KMS-11 (cell line): Measurements from ENCODE around the gene IGFLR1.
A peak's percentile ranks its signal among the peaks of the same experiment; 100 is the strongest.

Experiments used
- H2AFZ ChIP-seq: fragments of 200-600 bp; sonication (generic); 2 replicates; pipeline ENCODE4 v1.6.1; 2016; ENCODE audit warnings: antibody characterized with exemption, mixed run types, low read depth
- H3K27ac ChIP-seq: fragments of 200-600 bp; sonication (generic); 2 replicates; pipeline ENCODE4 v1.6.1; 2016; ENCODE audit warnings: mild to moderate bottlenecking, mixed run types
- H3K27me3 ChIP-seq: fragments of 200-600 bp; sonication (generic); 2 replicates; pipeline ENCODE4 v1.6.1; 2017; ENCODE audit warnings: mild to moderate bottlenecking, low read depth, mixed run types, moderate library complexity; ENCODE audit not compliant: insufficient read depth
- H3K36me3 ChIP-seq: fragments of 200-600 bp; sonication (generic); 2 replicates; pipeline ENCODE4 v1.6.1; 2017; ENCODE audit warnings: mild to moderate bottlenecking, mixed run types; ENCODE audit not compliant: insufficient read depth
- H3K4me1 ChIP-seq: fragments of 200-600 bp; sonication (generic); 2 replicates; pipeline ENCODE4 v1.6.1; 2016; ENCODE audit warnings: mild to moderate bottlenecking, low read depth, mixed run types; ENCODE audit not compliant: poor library complexity, severe bottlenecking
- H3K4me2 ChIP-seq: fragments of 200-600 bp; sonication (generic); 2 replicates; pipeline ENCODE4 v1.7.0; 2016; ENCODE audit warnings: mild to moderate bottlenecking, mixed run types
- H3K4me3 ChIP-seq: fragments of 200-600 bp; sonication (generic); IDR thresholded peaks from 2 replicates; pipeline ENCODE4 v1.6.1; 2017; ENCODE audit warnings: low read depth, low read length, mixed read lengths; ENCODE audit not compliant: insufficient read depth
- H3K79me2 ChIP-seq: fragments of 200-600 bp; sonication (generic); 2 replicates; pipeline ENCODE4 v1.6.1; 2016; ENCODE audit warnings: low read depth, mixed run types; ENCODE audit not compliant: insufficient read depth
- H3K9ac ChIP-seq: fragments of 200-600 bp; sonication (generic); 2 replicates; pipeline ENCODE4 v1.6.1; 2016; ENCODE audit warnings: mild to moderate bottlenecking, mixed run types
- H4K20me1 ChIP-seq: fragments of 200-600 bp; sonication (generic); 2 replicates; pipeline ENCODE4 v1.6.1; 2016; ENCODE audit warnings: mild to moderate bottlenecking, mixed run types; ENCODE audit not compliant: insufficient read depth
- TF ChIP-seq, protein P1 (sequence below): fragments of 200-600 bp; sonication (generic); conservative IDR thresholded peaks from 2 replicates; pipeline ENCODE4 v1.6.1; 2017; ENCODE audit warnings: low read depth, mild to moderate bottlenecking, antibody characterized with exemption, low read length, moderate library complexity, mixed read lengths

The IGFLR1 gene

DNA sequence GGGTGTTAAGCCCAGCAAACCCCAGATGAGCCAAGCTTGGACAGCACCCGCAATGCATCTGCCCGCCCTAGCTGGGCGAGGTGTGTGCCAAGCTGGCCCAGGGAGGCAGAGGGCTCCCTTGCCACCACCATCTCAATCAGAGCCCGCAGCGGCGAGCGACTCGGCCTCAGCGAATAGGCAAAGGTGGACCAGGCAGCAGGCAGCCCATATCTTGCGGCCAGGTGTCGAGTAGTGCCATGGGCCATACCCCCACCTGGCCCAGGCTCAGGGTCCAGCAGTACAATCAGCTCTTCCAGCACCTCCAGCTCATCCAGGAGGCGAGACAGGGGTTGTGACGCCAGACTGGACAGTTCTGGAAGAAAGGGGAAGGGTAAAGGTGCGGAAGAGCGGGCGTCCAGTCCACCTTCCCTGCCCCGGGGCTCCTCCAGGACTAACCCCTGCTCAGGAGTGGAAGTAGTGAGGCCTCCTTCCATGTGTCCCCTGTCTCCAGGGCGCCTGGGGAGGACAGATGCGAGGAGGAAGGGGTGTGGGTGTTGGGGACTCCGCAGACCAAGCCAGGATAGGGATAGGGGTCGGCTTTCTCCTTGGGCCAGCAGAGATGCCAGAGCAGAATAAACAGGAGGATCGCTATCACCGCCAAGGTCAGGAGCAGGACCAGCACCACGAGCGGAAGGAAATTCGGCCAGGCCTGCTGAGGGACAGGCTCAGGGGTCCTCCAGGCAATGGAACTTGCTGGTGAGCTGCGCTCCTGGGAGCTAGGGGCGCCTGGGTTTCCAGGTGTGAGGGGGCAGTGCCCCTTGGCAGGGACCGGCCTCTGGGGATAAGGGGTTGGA, 2.8 kb downstream of the IGFLR1 start:
- Histone ChIP-seq H3K36me3 (no peaks in the 10 kb centered on the region), H3K4me1 (peaks cover 41% of the 10 kb centered on the region), H2AFZ (peak overlapping the region; percentile 74; the same call in 1 of the 2 replicates), H3K79me2 (no peaks in the 10 kb centered on the region), H4K20me1 (no peaks in the 10 kb centered on the region), H3K4me2 (peak overlapping the region; percentile 33; the same call in 1 of the 2 replicates), H3K9ac (no peak overlapping the region), H3K27me3 (no peaks in the 10 kb centered on the region), H3K27ac (no peak overlapping the region), H3K4me3 (no peak overlapping the region)
- TF ChIP-seq, protein P1, sequence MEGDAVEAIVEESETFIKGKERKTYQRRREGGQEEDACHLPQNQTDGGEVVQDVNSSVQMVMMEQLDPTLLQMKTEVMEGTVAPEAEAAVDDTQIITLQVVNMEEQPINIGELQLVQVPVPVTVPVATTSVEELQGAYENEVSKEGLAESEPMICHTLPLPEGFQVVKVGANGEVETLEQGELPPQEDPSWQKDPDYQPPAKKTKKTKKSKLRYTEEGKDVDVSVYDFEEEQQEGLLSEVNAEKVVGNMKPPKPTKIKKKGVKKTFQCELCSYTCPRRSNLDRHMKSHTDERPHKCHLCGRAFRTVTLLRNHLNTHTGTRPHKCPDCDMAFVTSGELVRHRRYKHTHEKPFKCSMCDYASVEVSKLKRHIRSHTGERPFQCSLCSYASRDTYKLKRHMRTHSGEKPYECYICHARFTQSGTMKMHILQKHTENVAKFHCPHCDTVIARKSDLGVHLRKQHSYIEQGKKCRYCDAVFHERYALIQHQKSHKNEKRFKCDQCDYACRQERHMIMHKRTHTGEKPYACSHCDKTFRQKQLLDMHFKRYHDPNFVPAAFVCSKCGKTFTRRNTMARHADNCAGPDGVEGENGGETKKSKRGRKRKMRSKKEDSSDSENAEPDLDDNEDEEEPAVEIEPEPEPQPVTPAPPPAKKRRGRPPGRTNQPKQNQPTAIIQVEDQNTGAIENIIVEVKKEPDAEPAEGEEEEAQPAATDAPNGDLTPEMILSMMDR: no peak

DNA sequence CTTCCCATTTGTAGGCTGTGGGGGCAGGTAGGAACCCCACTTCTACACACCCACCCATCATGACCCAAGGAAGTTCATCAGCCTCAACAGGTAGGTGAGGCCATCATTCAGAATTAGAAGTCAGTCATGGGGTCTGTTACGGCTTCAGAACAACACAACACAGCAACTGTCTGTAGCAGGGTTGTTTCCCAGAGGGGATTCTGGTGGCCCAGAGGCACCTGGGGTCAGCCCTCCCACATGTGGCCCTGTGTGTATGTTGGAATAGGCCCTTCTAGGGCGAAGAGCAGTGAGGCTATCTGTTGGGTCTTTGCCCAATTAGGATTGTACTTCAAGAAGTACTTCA, 3.4 kb downstream of the IGFLR1 start:
- TF ChIP-seq, protein P1: no peak
- Histone ChIP-seq H4K20me1 (no peaks in the 10 kb centered on the region), H3K79me2 (no peaks in the 10 kb centered on the region), H3K4me3 (no peak overlapping the region), H3K36me3 (no peaks in the 10 kb centered on the region), H3K27me3 (no peaks in the 10 kb centered on the region), H3K4me2 (no peak overlapping the region), H3K27ac (no peak overlapping the region), H3K4me1 (peaks cover 35% of the 10 kb centered on the region), H2AFZ (no peak overlapping the region), H3K9ac (no peak overlapping the region)

GRCh38 chr19:35738021-35738886, 4.0 kb downstream of the IGFLR1 start:
- no peaks in the 10 kb centered on the region for H3K27me3 ChIP-seq
- H3K4me3 ChIP-seq: no peak overlapping the region
- no peak overlapping the region for H3K9ac ChIP-seq
- H2AFZ ChIP-seq: no peak overlapping the region
- H3K27ac ChIP-seq: no peak overlapping the region
- H4K20me1 ChIP-seq: no peaks in the 10 kb centered on the region
- H3K4me2 ChIP-seq: no peak overlapping the region
- H3K4me1 ChIP-seq: peaks cover 29% of the 10 kb centered on the region
- H3K79me2 ChIP-seq: no peaks in the 10 kb centered on the region
- TF ChIP-seq, protein P1: no peak
- no peaks in the 10 kb centered on the region for H3K36me3 ChIP-seq

DNA sequence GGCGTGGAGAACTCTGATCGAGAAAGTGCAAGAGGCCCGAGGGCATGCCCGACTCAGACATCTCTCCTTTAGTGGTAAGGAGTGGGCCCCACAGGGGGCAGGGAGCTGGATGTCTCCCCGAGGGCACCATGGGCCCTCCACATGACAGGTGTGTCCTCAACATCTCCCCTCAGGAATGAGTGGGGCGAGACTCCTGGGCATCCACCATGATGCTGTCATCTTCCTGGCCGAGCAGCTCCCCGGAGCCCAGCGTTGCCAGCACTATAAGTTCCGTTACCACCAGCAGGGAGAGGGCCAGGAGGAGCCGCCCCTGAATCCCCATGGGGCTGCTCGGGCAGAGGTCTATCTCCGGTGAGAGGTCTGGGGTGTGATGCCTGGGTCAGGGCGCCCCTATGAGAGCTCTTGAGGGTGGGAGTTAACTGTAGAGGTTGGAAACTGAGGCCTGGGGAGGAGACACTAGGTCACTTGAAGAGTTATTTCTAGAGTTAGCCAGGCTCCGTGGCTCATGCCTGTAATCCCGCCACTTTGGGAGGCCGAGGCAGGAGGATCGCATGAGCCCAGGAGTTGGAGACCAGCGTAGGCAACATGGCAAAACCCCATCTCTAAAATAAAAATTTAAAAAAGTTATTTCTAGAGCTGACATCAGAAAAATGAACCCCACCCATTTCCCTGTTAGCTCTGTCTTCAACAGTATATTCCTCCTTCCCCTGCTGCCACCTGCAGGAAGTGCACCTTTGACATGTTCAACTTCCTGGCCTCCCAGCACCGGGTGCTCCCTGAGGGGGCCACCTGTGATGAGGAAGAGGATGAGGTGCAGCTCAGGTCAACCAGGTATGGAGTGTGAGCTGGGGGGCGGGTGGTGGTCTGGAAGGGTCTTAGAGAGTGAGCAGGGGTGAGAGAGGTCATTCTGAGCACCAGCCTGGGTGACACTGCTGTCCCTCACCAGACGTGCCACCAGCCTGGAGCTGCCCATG, 5.1 kb downstream of the IGFLR1 start:
- Histone ChIP-seq H3K4me3 (no peak overlapping the region), H3K4me2 (no peak overlapping the region), H2AFZ (no peak overlapping the region), H3K4me1 (peaks cover 19% of the 10 kb centered on the region), H3K9ac (no peak overlapping the region), H3K27me3 (no peaks in the 10 kb centered on the region), H4K20me1 (no peaks in the 10 kb centered on the region), H3K36me3 (no peaks in the 10 kb centered on the region), H3K27ac (no peak overlapping the region), H3K79me2 (no peaks in the 10 kb centered on the region)
- TF ChIP-seq, protein P1: peak; percentile 32; the same call in 1 of the 2 replicates
